Mucosa of gallbladder (tissue), 1 donor: ENCODE data around the gene SMAP1. TPM values are rescaled to one million over a fixed set of nuclear protein-coding genes. Genes with fewer than 3 reads are reported as not detected.
"Not testable (repeated sequence)": the region's sequence is repeated elsewhere in the genome, so short reads cannot be mapped to it uniquely, and the experiment has no call there.

Source experiments
- DNase-seq: peaks from one replicate; pipeline ENCODE4 v3.0.0-alpha.2; 2020; ENCODE audit warnings: low spot score
- total RNA-seq: library from RNA; stranded (reverse); gene quantifications from one replicate; pipeline ENCODE4 v1.2.1, GENCODE V29; 2021
- donor health status: DM: no; HTN: no; CAD: no.

The SMAP1 gene
- total RNA-seq, 1 donor from 2014 or later = 33.2 TPM

DNA sequence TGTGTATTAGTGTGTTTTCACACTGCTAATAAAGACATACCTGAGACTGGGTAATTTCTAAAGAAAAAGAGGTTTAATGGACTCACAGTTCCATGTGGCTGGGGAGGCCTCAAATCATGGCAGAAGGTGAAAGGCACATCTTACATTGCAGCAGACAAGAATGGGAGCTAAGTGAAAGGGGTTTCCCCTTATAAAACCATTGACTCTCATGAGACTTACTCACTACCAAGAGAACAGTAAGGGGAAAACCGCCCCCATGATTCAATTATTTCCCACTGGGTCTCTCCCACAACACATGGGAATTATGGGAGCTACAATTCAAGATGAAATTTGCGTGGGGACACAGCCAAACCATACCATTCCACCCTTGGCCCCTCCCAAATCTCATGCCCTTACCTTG is 73.1 kb downstream of the SMAP1 start:
- DNase-seq = not testable (repeated sequence)

DNA sequence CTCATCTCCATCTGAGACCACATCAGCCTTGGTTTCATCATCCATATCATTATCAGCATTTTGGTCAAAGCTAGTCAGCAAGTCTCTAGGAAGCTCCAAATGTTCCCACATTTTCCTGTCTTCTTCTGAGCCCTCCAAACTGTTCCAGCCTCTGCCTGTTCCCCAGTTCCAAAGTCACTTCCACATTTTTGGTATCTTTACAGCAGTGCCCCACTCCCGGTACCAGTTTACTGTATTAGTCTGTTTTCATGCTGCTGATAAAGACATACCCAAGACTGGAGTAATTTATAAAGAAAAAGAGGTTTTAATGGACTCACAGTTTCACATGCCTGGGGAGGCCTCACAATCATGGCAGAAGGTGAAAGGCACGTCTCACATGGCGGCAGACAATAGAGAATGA is 74.8 kb downstream of the SMAP1 start:
- DNase-seq = not testable (repeated sequence)

DNA sequence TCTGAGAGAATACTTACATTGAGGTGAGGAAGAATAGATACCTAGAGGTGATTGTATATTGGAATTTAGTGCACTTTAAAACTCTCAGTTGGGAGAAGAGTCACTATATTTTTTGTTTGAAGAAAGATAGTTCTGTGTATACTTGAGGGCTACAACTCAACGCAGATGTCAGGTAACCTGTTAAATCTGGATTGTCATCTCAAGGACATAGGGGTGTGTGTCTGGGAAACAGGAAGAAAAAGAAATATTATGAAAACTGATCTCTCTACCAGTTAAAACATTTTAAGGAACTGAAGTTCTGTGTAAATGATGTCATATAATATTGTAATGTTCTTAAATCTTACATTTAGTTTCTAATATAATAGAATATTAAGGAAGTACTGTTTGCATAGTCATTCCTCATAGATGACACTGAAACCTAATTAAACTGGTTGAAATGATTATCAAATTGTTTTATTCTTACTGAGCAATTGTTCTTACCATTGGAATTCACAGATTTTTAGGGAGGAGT is 86.2 kb downstream of the SMAP1 start:
- DNase-seq = no peak

DNA sequence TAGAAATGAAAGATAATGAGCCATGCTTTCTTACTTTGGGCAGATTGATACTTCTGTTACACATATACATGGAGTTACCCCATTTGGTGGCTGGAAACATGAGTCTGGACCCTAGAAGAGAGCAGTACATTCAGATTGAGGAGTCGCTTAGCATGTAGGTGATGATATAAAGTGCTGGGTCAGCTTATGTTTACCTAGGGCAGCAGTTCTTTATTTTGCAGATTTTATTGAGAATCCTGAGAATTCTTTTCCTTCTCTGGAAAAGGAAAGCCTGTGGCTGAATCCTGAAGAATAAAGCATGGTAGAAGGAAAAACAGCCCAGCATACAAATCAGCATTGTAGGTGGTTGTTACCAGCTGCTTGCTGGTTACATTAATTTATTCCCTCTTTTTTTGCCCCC is 91.2 kb downstream of the SMAP1 start:
- DNase-seq = no peak

DNA sequence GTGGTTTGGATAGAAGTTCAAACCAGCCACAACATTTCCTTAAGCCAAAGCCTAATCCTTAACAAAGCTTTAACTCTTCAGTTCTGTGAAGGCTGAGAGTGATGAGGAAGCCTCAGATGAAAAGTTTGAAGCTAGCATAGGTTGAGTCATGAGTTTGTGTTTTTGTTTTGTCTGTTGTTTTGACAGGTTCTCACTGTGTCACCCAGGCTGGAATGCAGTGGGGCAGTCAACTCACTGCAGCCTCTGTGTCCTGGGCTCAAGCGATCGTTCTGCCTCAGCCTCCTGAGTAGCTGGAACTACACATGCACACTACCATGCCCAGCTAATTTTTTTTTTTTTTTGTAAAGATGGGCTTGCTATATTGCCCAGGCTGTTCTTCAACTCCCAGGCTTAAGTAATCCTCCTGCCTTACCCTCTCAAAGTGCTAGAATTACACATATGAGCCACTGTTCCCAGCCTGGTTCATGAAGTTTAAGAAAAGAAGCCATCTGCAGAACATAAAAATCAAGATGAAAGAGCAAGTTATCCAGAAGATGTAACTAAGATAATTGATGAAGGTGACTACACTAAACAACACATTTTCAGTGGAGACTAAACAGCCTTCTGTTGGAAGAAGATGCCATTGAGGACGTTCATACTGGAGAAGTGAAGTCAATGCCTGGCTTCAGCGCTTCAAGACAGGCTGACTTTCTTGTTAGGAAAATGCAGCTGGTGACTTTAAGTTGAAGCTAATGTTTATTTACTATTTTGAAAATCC is 96.2 kb downstream of the SMAP1 start:
- DNase-seq = no peak

DNA sequence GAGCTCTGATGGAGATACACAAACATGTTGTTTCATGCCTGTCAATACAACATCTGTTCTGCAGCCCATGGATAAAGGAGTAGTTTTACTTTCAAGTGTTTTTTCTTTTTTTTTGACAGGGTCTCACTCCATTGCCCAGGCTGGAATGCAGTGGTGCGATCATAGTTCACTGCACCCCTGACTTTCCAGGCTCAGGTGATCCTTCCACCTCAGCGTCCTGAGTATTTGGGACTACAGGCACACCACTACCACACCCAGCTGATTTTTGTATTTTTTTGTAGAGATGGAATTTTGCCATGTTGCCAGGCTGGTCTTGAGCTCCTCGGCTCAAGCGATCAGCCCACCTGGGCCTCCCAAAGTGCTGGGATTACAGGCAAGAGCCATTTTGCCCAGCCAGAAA is 97.0 kb downstream of the SMAP1 start:
- no peak for DNase-seq

DNA sequence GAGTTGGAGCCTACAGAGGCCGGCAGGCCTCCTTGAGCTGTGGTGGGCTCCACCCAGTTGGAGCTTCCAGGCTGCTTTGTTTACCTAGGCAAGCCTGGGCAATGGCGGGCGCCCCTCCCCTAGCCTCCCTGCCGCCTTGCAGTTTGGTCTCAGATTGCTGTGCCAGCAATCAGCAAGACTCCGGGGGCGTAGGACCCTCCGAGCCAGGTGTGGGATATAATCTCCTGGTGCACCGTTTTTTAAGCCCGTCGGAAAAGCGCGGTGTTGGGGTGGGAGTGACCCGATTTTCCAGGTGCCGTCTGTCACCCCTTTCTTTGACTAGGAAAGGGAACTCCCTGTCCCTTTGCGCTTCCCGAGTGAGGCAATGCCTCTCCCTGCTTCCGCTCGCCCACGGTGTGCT is 103.7 kb downstream of the SMAP1 start:
- not testable (repeated sequence) for DNase-seq

DNA sequence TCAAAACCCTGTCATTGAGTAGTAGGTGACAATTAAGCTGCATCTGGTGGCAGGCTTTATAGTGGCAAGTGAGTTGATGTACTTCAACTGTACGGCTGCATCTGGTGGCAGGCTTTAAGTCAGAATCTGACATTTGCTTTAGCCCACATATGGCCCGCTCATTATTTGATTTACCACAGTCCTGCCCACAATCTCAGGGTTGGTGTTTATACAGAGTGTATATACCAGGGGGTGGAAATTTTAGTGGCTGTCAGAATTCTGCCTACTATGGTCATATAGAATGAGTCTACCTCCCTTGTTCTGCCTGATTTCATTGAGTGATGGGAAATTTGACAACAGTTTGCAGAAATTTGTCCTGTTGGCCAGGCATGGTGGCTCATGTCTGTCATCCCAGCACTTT is 112.3 kb downstream of the SMAP1 start:
- DNase-seq = no peak

DNA sequence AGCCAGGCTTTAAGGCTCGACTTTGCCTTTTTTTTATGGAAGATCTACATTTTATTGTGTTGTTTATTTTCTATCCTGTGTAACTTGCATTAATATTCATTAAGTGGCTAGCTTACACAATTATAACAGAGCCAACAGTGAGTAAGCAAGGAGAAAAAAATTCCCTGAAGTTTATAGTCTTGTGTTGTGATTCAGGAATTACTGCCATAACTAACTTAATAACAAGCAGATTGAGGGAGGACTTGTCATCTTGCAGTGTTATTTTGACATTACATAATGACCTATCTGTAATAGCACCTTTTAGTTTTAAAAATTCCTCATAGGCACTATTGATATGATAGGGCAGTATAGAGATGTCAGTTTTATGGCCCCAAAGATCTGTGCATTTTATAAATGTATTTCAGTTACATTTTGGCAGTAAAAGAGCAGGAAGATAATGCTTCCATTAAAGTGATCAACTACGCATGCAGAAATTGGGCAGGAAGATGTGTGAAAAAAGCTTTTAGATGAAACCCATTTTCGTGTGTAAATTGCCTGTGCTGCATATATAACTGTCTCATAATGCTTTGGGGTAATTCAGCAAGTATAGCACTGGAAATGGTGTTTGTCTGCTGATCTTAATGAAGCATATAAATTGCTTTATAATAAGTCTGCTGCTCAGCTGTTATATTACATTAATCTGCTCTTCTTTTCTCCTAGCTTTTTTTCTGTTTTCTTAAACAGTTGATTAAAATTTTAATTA is 123.0 kb downstream of the SMAP1 start:
- DNase-seq = no peak

DNA sequence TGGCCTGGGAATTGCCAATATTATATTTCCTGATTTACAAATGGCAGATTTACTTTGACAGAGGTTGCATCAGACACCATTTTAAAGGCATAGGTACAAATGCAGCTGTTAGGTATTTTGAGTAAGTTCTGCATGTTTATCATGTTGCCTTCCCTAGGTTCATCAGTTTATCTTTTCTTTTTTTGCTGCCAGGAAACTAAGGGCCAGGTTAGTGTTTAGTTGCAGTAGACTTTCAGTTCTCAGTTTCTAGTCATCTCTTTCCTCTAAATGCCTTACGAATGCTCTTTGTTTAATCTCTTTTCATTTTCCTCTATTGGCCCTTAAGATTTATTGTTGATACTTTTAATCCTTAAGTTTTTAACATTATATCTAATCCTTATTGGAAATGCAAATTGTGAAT is 129.9 kb downstream of the SMAP1 start:
- DNase-seq = no peak

DNA sequence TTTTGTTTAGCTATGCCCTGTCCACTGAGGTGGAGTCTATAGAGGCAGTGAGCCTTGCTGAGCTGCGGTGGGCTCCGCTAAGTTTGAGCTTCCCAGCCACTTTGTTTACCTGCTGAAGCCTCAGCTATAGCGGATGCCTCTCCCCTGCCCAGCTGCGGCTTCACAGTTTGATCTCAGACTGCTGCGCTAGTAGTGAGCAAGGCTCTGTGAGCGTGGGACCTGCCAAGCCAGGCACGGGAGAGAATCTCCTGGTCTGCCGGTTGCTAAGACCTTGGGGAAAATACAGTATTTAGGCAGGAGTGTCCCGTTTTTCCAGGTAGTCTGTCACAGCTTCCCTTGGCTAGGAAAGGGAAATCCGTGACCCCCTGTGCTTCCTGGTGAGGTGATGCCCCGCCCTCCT is 138.4 kb downstream of the SMAP1 start:
- DNase-seq = no peak

DNA sequence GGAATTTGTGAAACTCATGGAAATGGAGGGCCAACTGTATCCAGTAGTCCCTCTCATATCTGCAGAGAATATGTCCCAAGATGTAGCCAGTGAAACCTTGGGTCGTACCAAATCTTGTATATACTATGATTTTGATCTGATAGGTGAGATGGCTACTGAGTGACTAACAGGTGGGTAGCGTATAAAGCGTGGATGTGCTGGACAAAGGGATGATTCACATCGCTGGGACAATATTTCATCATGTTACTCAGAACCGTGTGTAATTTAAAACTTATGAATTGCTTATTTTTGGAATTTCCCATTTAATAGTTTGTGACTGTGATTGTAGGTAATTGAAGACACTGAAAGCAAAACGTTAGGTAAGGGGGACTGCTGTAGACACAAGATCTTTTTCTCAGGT is 144.1 kb downstream of the SMAP1 start:
- DNase-seq = no peak

DNA sequence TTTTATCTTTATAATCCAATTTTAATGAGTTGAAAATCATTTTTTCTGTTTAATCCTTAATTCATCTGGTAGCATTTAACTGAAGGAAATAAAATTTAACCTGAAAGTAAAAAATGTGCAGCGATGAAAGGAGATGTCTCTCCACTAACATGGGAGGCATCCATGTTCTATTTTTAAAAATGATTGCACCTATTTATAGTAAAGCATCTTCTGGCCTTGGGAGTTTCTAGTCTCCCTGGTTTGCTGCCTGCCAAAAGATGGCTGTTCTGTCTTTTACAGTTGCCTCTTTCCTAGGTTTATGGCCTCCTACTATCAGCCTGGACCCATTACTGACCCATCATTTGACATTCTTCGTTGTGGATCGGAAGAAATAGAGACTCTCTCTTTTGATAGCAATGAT is 146.2 kb downstream of the SMAP1 start:
- no peak for DNase-seq

DNA sequence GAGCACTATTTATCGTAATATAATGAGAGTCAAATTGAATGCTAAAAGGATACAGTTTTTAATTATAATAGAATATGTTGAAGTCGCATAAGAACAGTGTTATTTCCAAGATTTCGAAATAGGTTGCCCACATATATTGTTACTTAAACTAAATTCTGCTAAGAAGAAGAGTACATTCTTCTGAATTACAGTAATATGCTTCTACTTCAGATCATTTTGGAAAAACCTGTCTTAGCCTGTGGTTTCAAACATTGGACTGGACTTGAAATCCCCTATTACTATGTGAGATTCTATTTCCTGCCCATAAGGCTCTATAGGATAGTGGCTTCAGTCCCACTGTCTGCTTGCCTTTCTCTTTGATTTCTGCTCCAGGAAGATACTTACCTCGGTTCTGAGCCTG is 152.0 kb downstream of the SMAP1 start:
- DNase-seq = no peak

DNA sequence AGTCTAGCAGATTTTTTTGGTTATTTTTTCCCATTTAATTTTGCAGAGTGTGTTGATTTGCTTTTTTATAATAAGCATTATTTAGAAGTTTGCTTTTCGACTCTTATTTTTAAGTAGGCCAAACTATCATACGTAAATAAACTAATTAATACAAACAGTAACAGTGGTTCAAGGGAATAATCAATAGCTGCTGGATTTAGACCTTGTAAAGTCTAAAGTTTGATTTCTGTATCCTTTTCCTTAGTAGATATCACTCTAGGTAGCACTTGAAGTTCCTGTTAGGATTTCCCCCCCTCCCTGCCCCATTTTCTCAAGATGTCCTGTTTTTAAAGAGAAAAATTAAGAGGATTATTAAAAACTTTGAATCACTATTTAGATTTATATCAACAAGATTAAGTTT is 153.1 kb downstream of the SMAP1 start:
- no peak for DNase-seq

DNA sequence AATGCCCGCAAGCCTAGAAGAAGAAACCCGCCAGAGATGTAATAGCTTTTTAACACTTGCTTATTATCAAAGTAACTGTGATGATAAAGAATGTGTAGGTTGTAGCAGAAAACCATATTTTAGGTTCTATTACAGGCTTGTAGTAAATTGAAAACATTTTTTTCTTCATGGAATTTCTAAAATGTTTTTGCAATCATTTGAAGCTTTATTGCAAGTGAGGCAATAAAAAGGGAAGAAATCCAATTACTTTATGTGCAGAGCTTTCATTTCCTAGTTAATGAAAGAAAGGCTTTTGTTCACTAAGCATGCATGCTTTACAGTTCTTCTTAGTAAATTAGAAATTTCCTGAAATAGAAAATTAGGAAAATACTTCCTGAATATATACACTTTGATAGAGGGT is 154.1 kb downstream of the SMAP1 start:
- no peak for DNase-seq

DNA sequence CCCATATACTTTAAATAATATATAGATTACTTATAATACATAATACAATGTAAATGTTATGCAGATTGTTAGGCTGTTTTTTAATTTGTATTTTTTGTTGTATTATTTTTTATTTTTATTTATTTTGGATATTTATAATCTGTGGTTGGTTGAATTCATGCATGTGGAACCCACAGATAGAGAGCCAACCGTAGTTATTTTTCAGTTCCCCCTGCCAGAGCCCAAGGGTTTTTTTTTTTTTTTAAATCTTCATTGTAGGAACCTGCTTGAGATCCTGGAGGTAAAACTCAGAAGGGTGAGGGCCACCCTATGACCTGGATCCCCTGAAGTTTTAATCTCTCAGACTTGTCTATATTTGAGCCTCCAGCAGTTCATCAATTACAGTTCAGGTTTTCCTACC is 156.0 kb downstream of the SMAP1 start:
- DNase-seq = no peak

DNA sequence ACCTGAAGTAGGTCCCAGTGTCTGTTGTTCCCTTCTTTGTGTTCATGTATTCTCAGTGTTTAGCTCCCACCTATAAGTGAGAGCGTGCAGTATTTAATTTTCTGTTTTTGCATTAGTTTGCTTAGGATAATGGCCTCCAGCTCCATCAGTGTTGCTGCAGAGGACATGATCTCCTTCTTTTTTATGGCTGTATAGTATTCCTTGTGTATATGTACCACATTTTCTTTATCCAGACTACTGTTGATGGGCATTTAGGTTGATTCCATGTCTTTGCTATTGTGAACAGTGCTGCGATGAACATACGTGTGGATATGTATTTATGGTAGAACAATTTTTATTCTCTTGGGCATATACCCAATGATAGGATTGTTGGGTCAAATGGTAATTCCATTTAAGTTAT is 163.7 kb downstream of the SMAP1 start:
- no peak for DNase-seq

DNA sequence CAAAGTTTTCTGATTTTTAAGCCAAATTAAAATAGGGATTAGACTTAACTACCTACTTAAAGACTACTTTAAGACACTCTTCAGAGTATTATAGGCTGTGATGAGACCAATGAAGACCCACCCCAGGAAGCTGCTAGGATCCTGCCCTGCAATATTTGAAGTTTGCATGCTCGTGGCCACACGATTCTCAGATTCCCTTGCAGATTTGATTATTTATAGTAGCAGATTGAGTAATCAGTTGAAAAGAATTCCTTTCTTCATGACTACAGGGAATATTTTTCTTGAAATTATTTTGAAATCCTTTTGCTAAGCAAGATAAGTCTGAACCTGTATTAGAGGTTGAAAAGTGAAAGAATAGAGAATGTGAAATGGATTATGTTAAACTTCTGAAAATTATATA is 166.8 kb downstream of the SMAP1 start:
- DNase-seq = no peak

DNA sequence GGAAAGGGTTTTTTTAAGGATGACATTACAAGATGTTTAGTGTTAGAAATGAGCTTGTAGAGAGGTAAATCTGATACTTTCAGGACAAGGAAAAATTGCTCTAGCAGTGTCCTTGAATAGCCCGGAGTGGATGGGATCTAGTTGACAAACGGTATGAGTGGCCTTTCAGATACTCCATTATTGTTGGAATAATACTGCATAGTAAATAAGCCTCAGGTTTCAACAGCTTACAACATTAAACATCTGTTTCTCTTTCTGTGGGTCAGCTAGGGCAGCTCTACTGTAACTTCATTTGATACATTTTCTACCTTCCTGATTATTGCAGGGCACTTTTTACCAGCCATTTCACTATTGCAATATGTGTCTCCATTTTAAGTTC is 171.2 kb downstream of the SMAP1 start:
- no peak for DNase-seq

DNA sequence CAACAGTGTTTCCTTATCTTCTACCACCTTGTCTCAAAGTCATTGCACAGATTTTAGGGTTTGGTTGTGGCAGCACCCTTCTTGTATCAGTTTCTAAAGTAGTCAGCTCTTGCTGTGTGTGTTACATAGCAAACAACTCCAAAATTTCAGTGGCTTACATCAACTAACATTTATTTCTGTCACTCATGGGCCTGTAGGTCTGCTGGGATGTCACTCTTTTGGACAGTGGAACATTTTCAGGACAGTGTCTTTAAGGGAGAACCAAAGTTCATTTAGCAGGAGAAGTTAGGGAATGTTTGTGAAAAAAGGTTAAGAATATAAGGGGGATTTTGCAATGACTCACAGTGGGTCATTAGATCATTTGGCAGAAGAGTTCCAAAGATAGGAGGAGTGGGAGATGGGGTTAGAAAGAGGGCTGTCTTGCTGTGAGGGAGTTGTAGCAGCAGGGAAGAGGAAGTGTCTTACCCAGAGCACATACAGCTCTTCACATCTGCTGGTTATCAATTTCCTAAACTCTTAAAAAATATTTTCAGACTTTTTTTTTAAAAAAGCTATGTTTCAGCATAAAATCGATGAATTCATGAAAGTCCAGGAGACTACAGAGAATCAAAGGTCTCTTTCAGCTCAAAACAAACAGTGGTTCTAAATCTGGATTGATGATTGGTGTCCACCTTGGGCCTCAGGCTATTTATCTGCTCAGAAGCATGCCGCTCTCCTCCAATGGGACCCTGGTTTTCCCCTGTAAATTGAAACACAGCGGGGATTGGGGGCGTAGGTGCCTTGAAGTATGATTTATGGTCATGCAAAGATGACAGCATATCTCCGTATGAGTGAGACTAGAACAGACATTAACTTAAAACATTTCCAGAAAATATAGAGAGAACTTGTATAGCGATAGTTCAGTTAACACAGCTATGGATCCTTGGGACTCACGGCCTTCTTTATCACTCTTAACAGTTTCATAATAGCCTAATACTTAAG is 171.9 kb downstream of the SMAP1 start:
- no peak for DNase-seq

DNA sequence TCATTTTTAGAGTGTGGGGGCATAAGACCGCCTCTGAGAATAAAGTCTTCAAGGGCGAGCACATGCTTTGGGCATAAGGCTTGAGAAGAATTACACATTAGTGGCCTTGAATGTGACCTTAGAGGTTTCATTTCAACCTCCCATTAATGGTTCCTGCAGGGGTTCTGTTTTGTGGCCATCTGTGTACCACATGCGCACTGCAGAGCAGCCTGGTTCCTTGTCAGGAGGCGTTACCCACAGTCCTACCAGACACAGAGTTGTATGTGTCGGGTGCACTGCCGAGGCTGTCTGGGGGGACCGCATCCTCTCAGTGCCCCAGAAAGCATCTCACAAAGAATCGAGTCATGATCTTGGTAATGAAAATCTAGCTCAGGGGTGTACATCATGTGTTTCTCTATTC is 173.4 kb downstream of the SMAP1 start:
- DNase-seq = no peak
